GM18867 (cell line): ENCODE results near the gene CFDP1.
A peak's percentile ranks its signal among the peaks of the same experiment; 100 is the strongest.

Experiments used
- ATAC-seq: cut with Tn5 transposase; IDR thresholded peaks from one replicate; pipeline ENCODE4 v1.9.1; 2021; ENCODE audit warnings: mild to moderate bottlenecking, moderate library complexity; ENCODE audit not compliant: unreplicated experiment

CFDP1 gene

GRCh38 chr16:75256696-75257343, 176.5 kb downstream of the CFDP1 start:
- ATAC-seq: no peak

DNA sequence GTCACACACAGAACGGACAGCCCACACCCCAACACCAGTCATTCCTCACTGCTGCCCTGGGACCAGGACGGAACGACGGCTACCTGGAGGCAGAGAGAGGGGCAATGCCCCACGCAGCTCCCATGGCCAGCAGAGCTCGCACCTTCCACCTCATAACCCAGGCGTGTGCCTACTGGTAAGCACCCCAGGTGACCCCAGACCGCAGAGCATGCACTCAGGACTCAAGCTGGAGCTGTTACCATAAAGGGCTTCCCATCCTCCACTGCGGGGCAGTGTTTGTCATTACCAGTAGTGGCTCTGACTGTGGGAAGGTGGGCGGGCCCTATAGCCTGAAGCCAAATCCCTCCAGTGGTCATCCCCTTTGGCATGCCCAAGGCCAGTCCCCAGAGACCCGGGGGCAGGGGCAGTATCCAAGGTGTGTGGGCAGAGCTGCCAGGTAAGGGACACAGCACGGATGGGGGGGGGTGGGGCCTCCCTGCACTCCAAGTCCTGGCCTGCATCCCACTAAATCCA, 177.2 kb downstream of the CFDP1 start:
- ATAC-seq: no peak

GRCh38 chr16:75254359-75254837, 178.9 kb downstream of the CFDP1 start:
- ATAC-seq: no peak

DNA sequence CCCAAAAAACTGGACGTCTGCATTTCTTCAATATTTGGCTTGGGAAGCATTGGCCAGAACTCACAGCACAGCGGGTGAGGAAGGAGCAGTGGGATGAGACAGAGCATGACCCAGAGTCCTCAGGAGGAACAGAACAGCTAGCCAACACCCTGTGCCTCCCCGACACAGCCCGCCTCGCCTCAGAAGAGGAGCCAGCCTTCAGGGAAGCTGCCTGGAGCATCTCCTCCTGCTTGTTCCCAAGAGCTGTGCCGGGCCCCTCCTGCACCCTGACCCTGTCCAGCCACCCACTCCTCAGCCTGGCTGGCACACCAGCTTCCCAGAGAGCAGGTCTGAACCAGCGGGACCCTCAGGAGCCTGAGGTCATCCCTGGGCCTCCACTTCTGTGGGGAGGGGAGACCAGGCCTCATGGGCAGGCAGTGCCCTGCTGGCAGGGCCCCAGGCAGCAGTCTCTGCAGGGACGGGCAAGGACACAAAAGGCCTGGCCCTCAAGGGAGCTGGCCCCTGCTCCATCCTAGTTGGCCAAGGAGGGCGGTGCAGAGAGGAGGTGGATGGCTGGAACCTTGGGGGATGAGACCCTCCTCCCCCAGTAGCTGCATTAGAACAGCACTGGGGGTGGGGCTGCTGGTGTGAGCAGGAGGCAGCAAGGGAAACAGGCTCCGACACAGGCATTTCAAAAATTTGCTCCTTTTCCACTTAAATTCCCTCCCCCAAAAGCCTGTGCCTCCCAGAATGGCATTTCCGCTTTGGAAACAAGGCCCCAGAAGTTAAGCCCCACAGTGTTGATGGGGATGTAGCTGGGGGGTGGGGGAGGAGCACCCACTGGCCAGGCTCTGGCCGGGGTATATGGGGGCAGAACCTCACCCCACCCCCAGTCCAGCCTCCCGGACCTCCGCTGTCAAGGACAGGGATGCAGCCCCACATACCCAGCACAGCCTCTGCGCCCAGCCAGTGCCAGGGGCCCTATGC, 180.1 kb downstream of the CFDP1 start:
- ATAC-seq: no peak

- no peak for ATAC-seq
Measured at GRCh38 chr16:75252049-75252864, 181.0 kb downstream of the CFDP1 start.

GRCh38 chr16:75251280-75252048, 181.8 kb downstream of the CFDP1 start, which contains the start of gene BCAR1:
TSS of gene BCAR1 (minus strand) at chr16:75251624. CDS start at chr16:75251482, 142 bp downstream.
- ATAC-seq: peak; percentile 62

GRCh38 chr16:75250809-75251279, 182.5 kb downstream of the CFDP1 start:
- ATAC-seq: peak; percentile 25

GRCh38 chr16:75250089-75250808, 183.1 kb downstream of the CFDP1 start:
- ATAC-seq: no peak

- no peak for ATAC-seq
Measured at GRCh38 chr16:75249441-75249840, 183.9 kb downstream of the CFDP1 start.

DNA sequence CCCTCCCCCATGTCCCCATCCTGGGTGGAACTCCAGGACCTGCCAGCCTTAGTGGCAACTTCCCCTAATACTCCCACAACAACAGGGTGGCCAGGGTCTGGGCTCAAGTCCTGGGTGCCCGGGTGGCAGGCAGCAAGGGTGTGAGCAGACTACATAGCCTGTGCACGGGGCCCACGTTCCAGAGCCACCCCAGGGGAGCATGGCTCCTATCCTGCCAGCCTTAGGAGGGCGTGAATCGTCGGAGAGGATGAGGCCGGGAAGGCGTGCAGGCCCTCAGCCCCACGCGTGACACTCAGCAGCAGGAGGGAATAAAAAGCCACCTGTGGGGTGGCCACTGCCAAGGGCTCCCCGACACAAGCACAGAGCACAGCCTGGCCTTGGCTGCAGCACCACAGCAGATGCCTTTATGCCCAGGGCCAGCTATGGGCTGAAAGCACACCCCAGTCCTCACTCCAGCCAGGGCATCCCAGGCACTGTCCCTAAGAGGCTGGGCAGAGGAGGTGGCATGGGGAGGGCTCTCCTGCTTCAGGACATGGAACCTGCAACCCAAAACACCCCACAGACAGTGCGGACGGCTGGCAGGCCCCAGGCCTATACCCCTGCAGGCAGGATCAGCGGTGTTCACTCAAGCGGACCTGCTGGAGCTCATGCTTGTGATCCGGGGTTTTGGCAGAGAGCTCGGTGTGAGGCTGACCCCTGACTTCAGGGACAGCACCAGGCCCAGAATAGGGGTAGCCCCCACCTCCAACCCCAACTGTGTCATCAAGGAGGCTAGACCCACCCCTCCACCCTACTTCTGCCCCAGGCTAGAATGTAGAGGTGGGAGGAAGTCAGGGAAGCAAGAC, 184.5 kb downstream of the CFDP1 start:
- ATAC-seq: no peak

- ATAC-seq: no peak
Measured at GRCh38 chr16:75248142-75248535, 185.2 kb downstream of the CFDP1 start.

- ATAC-seq: no peak
Measured at GRCh38 chr16:75247249-75247648, 186.1 kb downstream of the CFDP1 start.

DNA sequence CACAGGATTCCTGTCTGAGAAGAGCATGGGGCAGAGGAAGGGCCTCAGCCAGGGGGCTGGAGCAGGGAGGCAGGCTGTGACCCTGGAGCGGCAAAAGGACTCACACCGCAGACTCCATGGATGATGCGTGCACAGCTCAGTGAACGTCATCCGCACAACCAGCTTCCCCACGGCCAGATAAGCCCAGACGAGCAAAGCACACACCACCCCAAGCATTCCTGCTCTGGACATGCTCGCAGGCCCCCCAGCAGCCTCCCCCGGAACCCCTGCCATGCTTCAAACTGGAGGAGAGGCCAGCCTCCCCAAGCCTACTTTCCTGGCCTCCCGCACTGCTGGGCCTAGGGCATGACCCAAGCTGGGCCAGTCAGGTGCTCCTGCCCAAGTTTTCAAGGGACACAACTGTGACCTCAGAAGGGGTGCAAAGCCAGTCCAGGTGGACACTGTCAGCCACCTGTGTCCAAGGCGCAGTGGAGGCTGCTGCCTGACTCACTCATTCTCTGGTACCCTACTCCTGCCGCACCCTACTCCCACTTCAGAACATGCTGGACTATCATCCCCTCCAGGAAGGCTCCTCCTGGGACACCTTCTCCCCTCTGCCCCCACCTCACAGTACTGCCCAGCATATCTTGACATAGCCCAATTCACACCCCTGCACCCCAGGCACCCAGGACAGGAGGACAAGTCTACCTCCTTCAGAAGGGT, 186.6 kb downstream of the CFDP1 start:
- no peak for ATAC-seq

DNA sequence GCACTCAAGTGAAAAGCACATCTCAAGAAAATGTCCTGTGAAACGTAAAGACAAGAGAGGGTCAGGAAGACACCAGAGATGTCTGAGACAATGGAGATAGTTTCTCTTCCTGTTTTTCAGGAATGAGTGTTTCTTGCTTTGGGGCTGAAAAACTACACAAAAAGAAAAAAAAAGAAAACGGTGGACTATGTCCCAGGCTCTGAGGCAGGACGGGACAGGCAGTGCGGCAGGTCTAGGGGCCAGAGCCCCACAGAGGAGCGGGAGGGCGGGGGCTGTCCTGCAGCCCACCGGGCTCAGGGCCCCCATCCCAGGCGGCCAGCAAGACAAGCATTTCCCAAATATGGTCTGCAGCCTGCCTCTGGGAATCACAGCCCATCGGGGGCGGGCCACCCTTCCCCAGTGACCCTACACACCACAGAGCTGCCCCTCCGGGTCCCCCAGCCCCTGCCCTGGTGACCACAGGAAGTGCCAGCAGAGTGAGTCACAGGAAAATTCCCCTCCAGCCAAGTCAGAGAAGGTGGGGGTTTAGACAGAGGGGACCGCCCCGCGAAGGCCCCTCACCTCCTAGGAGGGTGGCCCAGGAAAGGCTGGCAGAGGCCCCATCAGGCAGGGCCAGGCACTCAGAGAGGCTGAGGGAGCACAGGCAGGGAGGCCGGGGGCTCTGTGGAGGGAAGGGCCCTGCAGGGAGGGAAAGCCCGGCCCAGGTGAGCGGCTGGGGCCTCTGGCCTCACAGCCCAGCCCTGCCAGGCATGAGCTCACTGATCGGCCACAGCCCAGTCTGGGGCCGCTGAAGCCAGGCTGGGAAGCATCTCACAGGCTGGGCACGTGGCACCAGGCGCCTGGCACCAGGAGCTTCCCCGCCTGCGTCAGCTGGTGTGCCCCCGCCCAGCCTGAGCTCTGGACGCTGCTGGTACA, 188.2 kb downstream of the CFDP1 start:
- ATAC-seq: no peak

DNA sequence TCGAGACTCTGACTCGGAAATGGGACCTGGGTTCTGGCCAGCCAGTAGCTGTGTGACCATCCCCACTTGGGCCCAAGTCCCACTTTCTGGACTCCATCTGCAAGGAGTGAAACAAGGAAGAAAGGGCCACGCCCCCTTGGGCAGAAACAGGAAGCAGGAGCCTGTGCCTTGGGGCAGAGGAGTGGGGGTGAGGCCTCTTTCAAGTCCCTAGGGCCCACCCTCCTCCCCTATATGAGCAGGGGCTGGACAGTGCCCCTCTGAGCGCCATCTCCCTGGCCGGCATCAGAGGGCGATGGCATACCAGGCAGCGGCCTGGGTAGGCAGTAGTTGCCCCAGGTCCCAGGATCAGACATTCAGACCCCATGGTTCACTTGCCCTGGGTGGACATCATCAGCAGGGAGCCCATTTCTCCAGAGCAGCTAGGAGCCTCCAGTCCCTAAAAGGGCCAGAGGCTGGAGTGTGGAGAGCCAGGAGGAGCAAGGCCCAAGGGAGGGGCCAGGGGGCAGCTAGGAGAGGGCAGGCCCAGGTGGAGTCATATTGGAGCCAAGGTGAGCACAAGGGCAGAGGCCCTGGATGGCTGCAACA, 189.0 kb downstream of the CFDP1 start:
- no peak for ATAC-seq
